HUDEP-2 (cell line): Measurements from ENCODE around the gene HIBCH.
"Not testable (repeated sequence)": the region's sequence is repeated elsewhere in the genome, so short reads cannot be mapped to it uniquely, and the experiment has no call there.

ENCODE experiments used
- DNase-seq, 76 experiments: peaks; one replicate each; lab custom pipeline; 2025; ENCODE audit not compliant: unreplicated experiment in 76 of 76; lab: John Stamatoyannopoulos, UW

Gene HIBCH

GRCh38 chr2:190165491-190165890, 154.1 kb downstream of the HIBCH start:
- DNase-seq: no peak

DNA sequence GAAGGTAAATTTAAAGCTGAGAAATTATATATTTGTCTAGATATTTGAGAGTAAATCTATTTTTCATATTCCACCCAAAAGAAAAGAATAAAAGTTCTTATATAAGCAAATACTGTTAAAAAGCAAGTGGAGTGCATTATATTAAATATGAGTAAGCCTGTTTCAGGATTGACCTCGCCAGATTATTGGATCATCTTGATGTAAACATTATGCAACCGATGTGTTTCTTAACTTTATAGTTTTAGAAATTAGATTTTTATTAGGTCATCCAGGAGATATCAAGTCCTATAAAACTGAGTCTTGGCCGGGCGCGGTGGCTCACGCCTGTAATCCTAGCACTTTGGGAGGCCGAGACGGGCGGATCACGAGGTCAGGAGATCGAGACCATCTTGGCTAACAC, 156.8 kb downstream of the HIBCH start:
- DNase-seq: no peak

GRCh38 chr2:190159453-190159852, 160.2 kb downstream of the HIBCH start:
- no peak for DNase-seq

GRCh38 chr2:190158798-190159434, 160.7 kb downstream of the HIBCH start:
- no peak for DNase-seq

GRCh38 chr2:190157613-190158528, 161.8 kb downstream of the HIBCH start:
- not testable (repeated sequence) for DNase-seq

- no peak for DNase-seq
These were observed 163.0 kb downstream of the HIBCH start for GRCh38 chr2:190156530-190157212.
